HT-29 (cell line): Measurements from ENCODE around the gene SMIM20. TPM values are rescaled to one million over a fixed set of nuclear protein-coding genes. Genes with fewer than 3 reads are reported as not detected.
A peak's percentile ranks its signal among the peaks of the same experiment; 100 is the strongest.
"Not testable (repeated sequence)": the region's sequence is repeated elsewhere in the genome, so short reads cannot be mapped to it uniquely, and the experiment has no call there.

ENCODE experiments used
- DNase-seq: peaks from one replicate; pipeline ENCODE4 v3.0.0-alpha.2; 2015; ENCODE audit warnings: low spot score
- total RNA-seq: library from RNA; depleted of rRNA; stranded (reverse); fragments of >200 nt; shearing (Covaris generic); gene quantifications from 2 replicates; pipeline ENCODE4 v1.2.3, GENCODE V29; 2014; rRNA removed

SMIM20 gene
- 19.4 and 22.5 TPM in 2 replicates for total RNA-seq

DNA sequence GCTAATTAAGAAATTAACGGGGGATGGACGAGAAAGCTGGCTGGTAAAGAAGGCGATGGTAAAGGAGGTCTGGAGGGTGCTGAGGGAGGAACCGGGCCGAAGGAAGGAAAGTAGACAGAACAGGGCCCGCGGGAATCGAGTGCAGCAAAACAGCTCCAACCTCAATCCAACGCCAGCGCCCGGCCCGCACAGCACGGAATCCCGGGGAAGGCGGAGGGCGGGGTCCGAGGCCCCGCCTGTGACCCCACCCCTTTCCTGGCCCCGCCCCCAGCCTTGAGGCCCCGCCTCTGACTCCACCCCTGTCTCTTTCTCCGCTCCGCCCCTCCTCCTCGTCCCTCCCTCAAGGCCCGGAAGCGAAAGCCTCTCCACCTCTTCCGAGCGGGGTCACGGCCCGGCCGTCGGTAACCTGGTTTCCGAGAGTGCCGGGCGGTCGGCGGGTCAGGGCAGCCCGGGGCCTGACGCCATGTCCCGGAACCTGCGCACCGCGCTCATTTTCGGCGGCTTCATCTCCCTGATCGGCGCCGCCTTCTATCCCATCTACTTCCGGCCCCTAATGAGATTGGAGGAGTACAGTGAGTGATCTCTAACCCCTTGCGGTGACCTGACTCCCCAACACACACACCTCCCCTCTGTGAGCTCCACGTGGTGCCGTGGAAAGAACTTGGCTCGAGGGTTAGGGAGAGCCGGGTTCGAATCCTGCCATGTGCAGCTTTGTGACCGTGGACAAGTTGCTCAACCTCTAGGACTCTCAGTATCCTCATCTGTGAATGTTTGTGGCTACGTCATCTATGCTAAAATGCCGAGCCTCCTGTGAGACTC is at the start of gene SMIM20:
SMIM20 (plus strand) TSS at position 370 of the 819 bp plus-strand sequence; CDS start at position 464, 94 bp downstream.
- DNase-seq: peak; percentile 89

DNA sequence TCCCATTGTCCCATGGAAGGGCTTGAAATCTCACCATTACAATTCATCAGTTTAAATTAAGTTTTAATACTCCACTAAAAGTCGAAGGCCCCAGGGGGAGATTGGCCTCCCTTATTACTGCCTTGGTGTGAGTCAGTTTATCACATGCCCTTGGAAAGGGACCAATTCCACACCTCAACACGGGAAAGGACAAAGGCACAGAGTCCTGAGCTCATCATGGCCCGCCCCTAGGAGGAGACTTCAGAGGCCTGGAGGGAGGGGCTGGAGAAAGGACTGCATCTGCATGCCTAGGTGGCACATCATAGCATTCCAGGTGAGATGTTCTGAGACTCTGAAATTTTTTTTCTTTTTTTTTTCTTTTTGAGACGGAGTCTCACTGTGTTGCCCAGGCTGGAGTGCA is 48.4 kb upstream of the SMIM20 start:
- peak; percentile 72 for DNase-seq

DNA sequence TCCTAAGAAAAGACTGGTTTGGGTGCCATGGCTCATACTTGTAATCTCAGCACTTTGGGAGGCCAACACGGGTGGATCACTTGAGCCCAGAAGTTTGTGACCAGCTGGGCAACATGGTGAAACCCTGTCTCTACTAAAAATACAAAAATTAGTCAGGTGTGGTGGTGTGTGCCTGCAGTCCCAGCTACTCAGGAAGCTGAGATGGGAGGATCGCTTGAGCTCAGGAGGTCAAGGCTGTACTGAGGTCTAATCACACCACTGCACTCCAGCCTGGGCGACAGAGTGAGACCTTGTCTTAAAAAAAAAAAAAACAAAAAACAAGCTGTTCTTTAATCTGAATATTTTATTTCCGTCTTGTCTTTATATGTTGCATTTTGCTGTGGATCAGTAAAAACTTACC is 47.6 kb upstream of the SMIM20 start:
- DNase-seq: not testable (repeated sequence)

DNA sequence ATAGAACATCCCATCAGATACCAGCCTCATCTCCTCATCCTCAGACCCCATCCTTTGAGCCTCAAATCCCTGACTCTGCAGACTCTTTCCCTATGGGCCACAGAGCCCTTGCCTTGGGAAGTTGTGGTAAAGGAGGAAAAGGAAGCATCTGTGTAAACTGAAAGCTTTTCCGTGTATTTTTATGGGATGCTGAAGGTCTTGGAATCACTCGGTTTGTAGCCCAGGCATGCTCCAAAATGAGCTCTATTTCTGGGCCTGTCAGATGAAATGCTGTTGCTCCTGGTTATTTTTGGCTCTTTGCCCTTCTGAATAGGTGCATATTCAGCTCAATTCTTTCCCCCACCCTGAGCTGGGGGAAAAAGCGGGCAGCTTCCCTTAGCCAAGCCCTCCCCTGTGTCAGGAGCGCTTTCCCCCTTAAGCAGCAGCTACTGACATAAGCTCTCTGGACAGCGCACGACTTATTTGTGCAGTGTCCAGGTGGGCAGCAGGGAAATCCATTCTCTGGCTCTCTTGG is 46.2 kb upstream of the SMIM20 start:
- DNase-seq: no peak

DNA sequence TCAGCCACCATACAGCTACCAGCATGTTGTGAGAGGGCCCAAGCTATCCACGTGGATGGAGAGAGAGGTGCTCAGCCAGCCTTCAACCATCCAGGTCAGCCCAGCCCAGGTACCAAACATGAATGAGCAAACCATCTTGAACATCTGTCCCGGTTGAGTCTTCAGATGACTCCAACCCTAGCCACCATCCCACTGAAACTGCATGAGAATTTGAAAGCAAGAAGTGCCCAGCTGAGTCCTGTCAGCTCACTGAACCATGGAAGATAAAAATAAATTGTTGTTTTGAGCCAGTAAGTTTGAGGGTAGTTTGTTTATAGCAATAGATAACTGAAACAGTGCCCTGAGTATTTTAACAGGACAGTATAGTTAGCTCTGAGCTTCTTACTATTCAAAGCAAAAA is 43.9 kb upstream of the SMIM20 start:
- DNase-seq: no peak

DNA sequence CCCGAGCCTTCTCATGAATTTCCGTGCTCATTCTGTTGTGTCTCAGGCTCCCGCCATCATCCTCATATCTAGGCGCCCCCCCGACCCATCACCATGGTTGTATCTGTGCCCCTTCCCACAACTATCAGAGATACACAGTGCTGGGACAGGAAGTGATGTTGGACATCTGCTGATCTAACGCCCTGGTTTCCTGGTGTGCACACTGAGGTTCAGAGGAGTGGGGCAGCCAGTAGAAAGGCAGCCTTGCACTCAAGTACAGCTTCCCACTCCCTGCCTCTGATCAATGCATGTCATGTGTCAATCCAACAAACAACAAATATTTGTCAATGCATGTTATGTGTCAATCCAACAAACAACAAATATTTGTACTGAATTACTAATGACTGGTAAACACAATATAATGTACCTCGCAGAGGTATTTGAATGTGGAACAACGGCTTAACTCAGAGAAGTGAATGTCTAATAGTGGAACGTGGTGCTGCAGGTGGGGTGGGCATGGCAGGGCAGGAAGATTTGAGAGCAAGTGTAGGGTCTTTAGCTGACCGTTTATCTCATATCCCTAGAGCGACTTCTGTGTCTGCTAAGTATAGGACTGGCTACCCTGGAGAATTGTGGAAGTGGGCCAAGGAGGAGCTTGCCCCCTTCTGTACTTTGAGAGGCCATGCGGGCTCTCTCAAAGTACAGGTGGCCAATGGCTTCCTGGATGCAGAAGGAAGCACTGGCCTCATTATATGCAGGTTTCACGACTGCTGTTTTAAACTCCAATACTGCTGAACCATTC is 41.0 kb upstream of the SMIM20 start:
- no peak for DNase-seq

DNA sequence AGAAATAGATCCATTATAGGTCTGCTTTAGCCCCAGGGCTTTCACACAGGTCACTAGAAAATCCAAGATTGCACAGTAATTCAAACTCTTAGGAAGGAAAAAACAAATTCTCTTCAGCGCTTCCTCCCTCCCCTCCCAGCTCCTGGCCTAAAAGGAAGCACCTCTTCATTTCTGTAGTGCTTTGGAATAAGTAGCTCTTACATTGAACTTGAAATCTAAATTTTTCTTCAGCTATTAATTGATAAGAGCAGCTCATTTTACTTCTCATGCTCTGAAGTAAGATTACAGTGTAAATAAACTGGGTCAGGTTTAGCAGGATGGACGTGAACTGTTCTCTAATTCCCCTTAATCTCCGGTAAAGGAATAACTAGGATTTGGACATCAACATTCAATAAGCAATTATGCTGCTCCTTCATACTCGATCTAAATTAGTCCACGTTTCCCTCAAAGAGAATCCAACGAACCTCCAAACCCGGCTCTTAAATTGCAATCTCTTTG is 40.3 kb upstream of the SMIM20 start:
- DNase-seq: no peak

DNA sequence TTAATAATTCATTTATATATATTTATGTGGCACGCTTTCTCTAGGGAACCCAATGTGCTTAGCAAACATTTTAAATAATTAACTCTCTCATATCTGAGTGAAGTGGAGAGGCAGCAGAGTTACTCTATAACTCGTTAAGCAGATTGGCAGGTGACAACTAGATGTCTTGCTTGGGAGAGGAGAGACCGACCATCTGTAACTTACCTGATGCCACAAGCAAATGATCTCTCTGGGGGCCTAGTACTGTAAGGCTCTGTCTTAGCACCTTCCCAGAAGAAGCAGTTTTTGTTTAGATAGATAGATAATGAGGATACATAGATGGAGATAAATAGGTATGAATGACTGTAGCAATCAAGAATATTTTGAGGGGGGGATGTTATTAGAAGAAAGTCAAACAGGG is 39.4 kb upstream of the SMIM20 start:
- DNase-seq: no peak

DNA sequence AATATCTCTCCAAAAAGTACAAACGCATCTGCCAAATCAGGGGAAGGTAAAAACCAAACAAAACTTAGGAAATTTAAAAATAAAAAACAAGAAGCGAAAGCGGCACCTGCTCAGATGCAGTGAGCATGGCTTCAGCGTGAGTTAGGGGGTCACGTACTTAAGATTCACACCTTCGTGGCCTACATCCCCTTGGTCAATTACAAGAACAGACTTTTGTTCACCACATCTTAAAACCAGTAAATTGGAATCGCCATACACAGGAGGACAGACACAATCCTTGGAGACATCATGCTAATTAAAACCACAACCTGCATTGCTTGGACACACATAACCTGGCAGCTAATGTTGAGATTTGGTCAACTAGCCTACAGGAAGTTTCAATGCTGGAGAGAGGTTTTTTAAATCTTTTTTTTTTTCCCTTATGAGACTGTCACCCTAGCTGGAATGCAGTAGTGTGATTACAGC is 38.7 kb upstream of the SMIM20 start:
- DNase-seq: no peak

DNA sequence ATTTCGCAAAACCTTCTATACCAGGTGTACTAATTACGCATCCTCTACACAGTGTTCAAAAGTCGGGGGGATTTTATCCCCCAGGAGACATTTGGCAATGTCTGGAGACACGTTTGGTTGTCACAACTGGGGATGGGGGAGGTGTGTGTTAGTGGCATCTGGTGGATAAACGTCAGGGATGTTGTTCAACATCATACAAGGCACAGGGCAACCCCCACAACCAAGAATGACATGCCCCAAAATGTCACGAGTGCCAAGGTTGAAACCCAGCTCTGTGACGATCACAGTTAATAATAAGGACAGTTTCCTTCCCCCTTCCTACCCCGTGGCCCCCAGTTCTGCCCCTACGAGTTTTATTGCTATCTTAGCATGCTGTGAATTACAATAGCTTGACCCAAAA is 35.3 kb upstream of the SMIM20 start:
- no peak for DNase-seq

DNA sequence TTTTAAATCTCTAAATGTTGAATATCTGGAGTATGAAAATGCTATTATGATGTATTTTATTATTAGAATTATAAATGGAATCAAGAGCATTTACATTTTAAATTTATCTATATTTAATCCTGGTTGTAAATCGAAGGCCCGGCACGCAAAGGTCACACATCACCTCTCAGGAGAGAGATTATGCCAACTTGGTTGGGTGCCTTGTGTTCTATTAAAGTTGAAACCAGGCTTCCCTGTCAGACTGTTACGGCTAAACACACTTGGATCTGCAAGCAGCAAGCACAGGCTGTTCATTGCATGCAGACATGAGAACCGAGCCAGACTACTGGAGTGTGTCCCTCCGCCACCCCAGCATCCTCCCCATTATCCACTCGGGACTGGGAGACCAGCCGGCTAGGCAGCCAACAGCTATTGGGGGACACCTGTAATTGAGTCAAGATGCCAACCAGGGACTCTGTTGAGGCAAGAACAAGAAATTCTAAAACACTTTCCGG is 34.9 kb upstream of the SMIM20 start:
- no peak for DNase-seq

DNA sequence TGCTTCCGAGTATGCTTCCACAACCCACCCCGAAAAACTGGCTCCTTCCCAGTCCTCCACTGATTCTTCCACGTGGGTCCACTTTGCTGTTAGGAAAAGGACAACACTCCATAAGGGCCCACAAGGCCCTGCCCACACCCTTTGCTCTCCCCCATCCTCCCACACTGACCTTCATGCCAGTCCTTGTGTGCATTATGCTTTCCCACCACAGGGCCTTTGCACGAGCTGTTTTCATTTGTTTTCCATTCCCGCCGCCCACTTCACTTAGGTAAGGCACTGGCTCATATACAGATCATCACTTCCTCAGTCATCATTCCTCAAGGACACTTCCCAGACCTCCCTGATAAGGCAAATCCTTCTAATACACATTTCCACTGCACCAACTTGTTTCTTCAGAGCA is 34.4 kb upstream of the SMIM20 start:
- no peak for DNase-seq

DNA sequence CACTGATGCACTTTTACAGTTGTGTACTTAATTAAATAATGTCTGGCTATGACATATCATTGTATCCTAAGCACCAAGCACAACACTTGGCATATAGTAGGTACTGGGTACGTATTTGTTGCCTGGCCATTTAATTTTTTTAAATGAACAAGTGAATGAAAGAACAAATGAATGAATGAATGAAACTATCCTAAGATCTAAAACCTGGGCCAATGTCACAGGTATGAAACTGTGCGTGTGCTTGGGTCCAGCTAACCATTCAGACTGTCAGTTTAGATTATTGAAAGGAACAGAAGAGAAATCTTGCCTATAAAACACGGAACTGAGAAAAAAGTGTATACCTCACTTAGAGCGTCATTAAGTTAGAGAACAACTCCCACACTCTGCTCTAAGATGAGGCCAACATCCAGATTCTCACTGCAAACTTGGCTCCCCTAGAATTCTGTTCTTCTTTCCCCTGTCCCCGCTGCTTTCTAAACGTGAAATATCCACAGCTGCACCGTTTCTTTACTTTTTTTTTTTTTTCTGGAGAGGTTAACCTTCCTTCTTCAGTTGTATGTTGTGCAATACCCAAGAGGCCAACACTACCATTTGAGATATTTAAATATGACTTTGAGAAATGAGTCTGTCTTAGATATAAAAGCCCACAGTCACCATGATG is 33.9 kb upstream of the SMIM20 start:
- DNase-seq: no peak

DNA sequence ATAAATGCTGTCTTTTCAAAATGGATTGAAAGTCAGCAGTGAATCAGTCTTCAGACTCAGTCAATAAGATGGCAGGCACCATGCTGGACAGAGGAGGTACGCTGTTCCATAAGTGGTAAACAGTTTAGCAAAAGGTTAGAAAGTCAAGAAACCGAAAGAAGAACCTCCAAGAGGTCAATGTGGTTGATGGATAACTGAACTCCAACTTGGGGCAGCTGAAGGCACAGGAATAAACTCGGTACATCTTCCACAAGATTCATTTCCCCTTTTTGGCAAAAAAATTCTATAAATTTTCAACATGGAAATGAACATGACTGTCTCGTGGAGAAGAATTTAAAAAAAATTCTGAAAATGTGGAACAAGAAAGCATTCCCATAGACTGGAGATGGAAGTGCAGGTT is 32.8 kb upstream of the SMIM20 start:
- no peak for DNase-seq

DNA sequence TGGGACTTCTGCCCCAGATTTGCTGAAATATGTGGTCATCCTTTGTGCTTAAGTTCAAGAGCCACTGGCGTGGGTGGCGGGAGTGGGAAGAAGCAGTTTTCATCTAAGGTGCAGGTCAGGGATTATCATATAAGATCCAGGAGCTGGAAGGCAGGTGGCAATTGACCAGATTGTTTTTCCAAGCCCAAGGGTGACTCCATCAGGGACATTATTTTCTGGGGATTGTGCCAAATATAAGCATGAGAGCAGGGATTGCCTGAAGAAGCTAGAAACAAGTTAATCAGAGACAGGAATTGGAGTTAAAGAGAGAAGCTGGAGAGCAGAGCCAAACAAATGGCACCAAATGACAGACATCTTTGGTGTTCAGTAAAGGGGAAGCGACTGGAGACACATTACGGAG is 31.8 kb upstream of the SMIM20 start:
- DNase-seq: no peak

DNA sequence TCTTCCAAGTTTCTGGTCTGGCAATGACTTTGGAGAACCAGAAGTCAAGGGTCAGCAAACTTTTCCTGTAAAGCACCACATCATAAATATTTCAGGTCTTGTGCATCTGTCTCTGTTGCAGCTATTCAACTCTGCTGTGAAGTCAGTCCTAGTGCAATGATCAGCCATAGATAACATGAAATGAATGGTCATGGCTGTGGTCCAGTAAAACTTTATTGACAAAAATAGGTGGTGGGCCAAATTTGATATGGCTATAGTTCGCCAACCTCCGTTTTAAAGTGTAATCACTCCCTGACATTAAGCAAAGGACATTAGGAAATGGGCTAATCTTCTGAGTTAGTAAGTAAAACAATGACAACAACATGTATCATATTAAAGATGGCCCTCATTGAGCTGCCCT is 30.5 kb upstream of the SMIM20 start:
- no peak for DNase-seq

DNA sequence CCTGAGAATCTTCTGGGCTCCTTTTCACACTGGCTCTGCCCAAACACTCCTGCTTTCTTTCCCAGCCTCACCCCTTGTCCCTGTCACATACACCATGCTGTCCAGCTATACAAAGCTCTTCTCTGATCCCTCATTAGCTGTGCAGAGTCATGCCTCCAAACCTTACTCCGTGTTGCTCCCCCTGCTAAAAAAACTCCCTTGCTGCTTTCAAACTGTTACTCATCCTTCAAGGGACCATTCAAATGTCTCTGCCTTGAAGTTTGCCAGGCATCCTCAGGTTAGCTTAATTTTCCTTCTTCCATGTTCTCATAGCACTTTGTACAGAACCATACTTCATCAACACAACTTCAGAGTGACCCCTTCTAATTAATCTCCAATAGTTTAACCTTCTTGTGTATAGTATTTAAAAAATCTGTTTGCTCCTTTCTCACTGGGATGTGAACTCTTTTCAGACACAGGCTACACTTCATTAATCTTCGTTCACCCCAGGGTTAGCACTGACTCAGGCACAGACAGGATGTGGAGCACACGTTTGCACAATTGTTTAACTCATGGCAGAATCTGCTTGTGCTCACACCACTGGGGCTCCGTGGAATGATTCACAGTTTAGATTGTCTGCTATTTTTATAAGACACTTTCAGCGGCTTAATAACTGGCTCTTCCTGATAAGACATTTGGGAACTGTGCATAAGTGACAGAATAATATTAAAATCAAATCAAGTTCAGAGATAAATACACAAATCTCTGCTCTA is 29.8 kb upstream of the SMIM20 start:
- no peak for DNase-seq

DNA sequence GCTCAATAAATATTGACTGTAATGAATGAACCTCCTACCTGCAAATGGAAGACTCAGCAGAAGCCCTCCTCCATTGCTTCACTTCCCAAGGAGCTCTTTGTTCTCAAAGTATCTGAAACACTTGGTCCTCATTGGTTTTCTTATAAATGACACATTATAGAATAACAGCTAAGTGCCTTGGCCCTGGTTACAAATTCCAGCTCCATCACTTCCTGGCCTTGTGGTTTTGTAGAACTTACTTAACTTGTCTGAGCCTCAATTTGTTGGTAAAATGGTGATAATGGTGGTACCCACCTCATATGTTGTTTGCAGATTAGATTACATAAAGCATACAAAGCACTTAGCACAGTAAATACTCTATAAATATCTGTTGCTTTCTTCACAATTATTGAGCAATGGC is 25.2 kb upstream of the SMIM20 start:
- DNase-seq: no peak

DNA sequence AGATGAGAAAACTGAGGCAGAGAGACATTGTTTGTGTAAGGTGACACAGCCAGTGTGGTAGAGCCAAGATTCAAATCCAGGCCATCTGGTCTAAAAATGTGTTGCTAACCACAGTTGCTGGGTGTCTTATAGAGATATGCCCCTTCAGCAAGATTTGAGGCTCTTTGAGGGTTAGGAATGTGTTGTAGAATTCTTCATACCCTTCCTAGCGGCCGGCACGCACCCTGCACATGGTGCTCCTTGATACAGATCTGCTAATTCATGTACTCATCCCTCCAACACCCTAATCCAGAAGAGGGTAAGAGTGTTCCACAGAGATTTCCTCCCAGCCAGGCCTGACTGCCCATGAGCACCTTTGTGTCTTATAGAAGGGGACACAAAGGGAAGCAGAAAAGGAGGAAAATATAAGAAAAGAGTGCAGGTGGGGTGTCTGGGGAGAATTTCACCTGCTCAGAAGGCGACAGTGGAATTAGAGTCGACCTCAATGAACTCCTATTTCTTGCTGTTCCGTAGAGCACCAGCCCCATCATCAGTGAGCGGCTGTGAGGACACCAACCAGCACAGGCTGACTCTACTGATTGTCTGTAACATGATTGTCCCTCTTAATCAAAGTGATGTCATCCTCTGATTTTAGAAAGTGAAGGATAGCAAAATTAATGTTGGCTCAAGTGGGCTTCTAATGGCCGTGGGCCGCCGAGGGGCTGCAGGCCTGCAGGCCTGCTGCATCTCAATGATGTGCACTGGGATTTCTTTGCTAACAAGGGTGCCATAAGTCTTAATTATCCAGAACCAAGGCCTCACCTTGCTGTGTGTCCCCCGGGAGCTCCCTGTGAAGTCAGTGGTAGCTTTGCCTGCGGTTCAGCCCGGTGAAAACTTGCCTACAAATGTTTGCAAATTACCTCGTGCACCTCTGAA is 24.2 kb upstream of the SMIM20 start:
- DNase-seq: no peak
